IMR-90 (cell line): ENCODE data around the gene LDLRAD3. TPM values are rescaled to one million over a fixed set of nuclear protein-coding genes. Genes with fewer than 3 reads are reported as not detected.

Source experiments
- ATAC-seq: fragments of 200-7000 bp; cut with Tn5 transposase; 2 replicates; pipeline ENCODE4 v1.9.1; 2020; ENCODE audit warnings: low read depth, mild to moderate bottlenecking, moderate library complexity
- BruUV-seq: library from RNA; stranded (reverse); fragments of 400-500 nt; replicated peaks from 2 replicates; lab custom pipeline; 2021; lab: Mats Ljungman, UMichigan
- CTCF ChIA-PET: fragments of 300-600 bp; formaldehyde crosslinking; extraction: SDS; loops from one replicate; lab custom pipeline; 2021; ENCODE audit warnings: antibody characterized with exemption; lab: Yijun Ruan, JAX
- POLR2A ChIA-PET: fragments of 300-600 bp; sonication (Branson Sonifier 250); formaldehyde crosslinking; loops from one replicate; lab custom pipeline; 2022; ENCODE audit warnings: antibody characterized with exemption; ENCODE audit not compliant: unreplicated experiment; lab: Charles Lee
- DNase-seq: peaks from one replicate; pipeline ENCODE4 v3.0.0; 2013
- H2AFZ ChIP-seq: replicated peaks from 2 replicates; pipeline ENCODE3; 2013; ENCODE audit warnings: low read length, mild to moderate bottlenecking; ENCODE audit not compliant: poor library complexity
- H2AK5ac ChIP-seq: 2 replicates; pipeline ENCODE4 v1.6.1; 2013; ENCODE audit warnings: low read depth, low read length, inconsistent platforms
- H2AK9ac ChIP-seq: replicated peaks from 2 replicates; pipeline ENCODE3; 2013; ENCODE audit warnings: mild to moderate bottlenecking, low read depth, low read length, moderate library complexity; ENCODE audit not compliant: poor library complexity
- H2BK120ac ChIP-seq: 2 replicates; pipeline ENCODE4 v1.6.1; 2013; ENCODE audit warnings: low read depth, low read length, inconsistent platforms
- H2BK15ac ChIP-seq: 3 replicates; pipeline ENCODE4 v1.6.1; 2013; ENCODE audit warnings: low read depth, low read length, inconsistent platforms
- H2BK20ac ChIP-seq: 2 replicates; pipeline ENCODE4 v1.6.1; 2013; ENCODE audit warnings: low read depth, mild to moderate bottlenecking, inconsistent platforms, low read length, moderate library complexity
- H2BK5ac ChIP-seq: 2 replicates; pipeline ENCODE4 v1.6.1; 2013; ENCODE audit warnings: mild to moderate bottlenecking, low read depth, low read length, inconsistent platforms; ENCODE audit not compliant: poor library complexity, severe bottlenecking
- H3K14ac ChIP-seq: replicated peaks from 2 replicates; pipeline ENCODE4 v1.6.1; 2013; ENCODE audit warnings: low read depth, low read length, inconsistent platforms
- H3K18ac ChIP-seq: 2 replicates; pipeline ENCODE4 v1.6.1; 2013; ENCODE audit warnings: low read depth, low read length, control low read depth
- H3K23ac ChIP-seq: 2 replicates; pipeline ENCODE4 v1.6.1; 2013; ENCODE audit warnings: low read depth, low read length, inconsistent platforms
- H3K27ac ChIP-seq: 2 replicates; pipeline ENCODE4 v1.5.1; 2013; ENCODE audit warnings: mild to moderate bottlenecking, control low read depth, low read length; ENCODE audit not compliant: insufficient read depth
- H3K27me3 ChIP-seq: 2 replicates; pipeline ENCODE4 v1.6.1; 2013; ENCODE audit warnings: low read length; ENCODE audit not compliant: control insufficient read depth, insufficient read depth
- H3K36me3 ChIP-seq: 2 replicates; pipeline ENCODE4 v1.6.1; 2013; ENCODE audit warnings: low read length, mixed read lengths; ENCODE audit not compliant: control insufficient read depth, insufficient read depth
- H3K4ac ChIP-seq: 2 replicates; pipeline ENCODE4 v1.6.1; 2013; ENCODE audit warnings: low read depth, low read length, inconsistent platforms
- H3K4me1 ChIP-seq: 2 replicates; pipeline ENCODE4 v1.6.1; 2013; ENCODE audit warnings: low read length, mixed read lengths; ENCODE audit not compliant: control insufficient read depth, insufficient read depth
- H3K4me2 ChIP-seq: 2 replicates; pipeline ENCODE4 v1.6.1; 2013; ENCODE audit warnings: low read depth, mild to moderate bottlenecking, control low read depth, low read length, moderate library complexity
- H3K4me3 ChIP-seq: 2 replicates; pipeline ENCODE4 v1.5.1; 2013; ENCODE audit warnings: low read depth, mild to moderate bottlenecking, control low read depth, low read length, moderate library complexity; ENCODE audit not compliant: insufficient read depth
- H3K56ac ChIP-seq: 2 replicates; pipeline ENCODE4 v1.6.1; 2013; ENCODE audit warnings: low read length, inconsistent platforms; ENCODE audit not compliant: insufficient read depth; ENCODE audit errors: extremely low read depth
- H3K79me1 ChIP-seq, 2 experiments: 2 replicates each; pipeline ENCODE4 v1.6.1; 2013; ENCODE audit warnings: low read length in 2 of 2, inconsistent platforms in 1 of 2, low read depth in 1 of 2
- H3K9ac ChIP-seq: 2 replicates; pipeline ENCODE4 v1.6.1; 2013; ENCODE audit warnings: low read depth, low read length, control low read depth
- H3K9me1 ChIP-seq: 2 replicates; pipeline ENCODE4 v1.6.1; 2013; ENCODE audit warnings: low read length, inconsistent platforms; ENCODE audit not compliant: insufficient read depth
- H3K9me3 ChIP-seq: 2 replicates; pipeline ENCODE4 v1.6.1; 2013; ENCODE audit warnings: low read length; ENCODE audit not compliant: control insufficient read depth, insufficient read depth
- H4K20me1 ChIP-seq: 2 replicates; pipeline ENCODE4 v1.6.1; 2013; ENCODE audit warnings: low read length, inconsistent platforms; ENCODE audit not compliant: insufficient read depth
- H4K5ac ChIP-seq: 2 replicates; pipeline ENCODE4 v1.6.1; 2013; ENCODE audit warnings: mild to moderate bottlenecking, low read depth, low read length, control low read depth
- H4K8ac ChIP-seq, 2 experiments: 2 replicates each; pipeline ENCODE4 v1.6.1; 2013; ENCODE audit warnings: low read depth in 2 of 2, low read length in 2 of 2, control low read depth in 1 of 2, inconsistent platforms in 1 of 2
- H4K91ac ChIP-seq: 2 replicates; pipeline ENCODE4 v1.6.1; 2013; ENCODE audit warnings: low read depth, low read length, inconsistent platforms; ENCODE audit not compliant: insufficient read depth
- BHLHE40 ChIP-seq: fragments of 150-350 bp; IDR thresholded peaks from 2 replicates; pipeline ENCODE4 v1.6.1; 2016; ENCODE audit warnings: mild to moderate bottlenecking, low read depth, low read length
- CEBPB ChIP-seq: IDR thresholded peaks from 2 replicates; pipeline ENCODE4 v1.6.1; 2012; ENCODE audit warnings: low read depth, low read length, improper control_type of control experiment
- CHD1 ChIP-seq: IDR thresholded peaks from 2 replicates; pipeline ENCODE4 v1.6.1; 2012; ENCODE audit warnings: low read depth, low read length, improper control_type of control experiment
- FOS ChIP-seq: fragments of 150-350 bp; IDR thresholded peaks from 2 replicates; pipeline ENCODE4 v1.6.1; 2016; ENCODE audit warnings: low read depth, low read length
- MAFK ChIP-seq: IDR thresholded peaks from 2 replicates; pipeline ENCODE4 v1.6.1; 2012; ENCODE audit warnings: low read depth, low read length, improper control_type of control experiment
- MAZ ChIP-seq: IDR thresholded peaks from 2 replicates; pipeline ENCODE4 v1.6.1; 2012; ENCODE audit warnings: low read depth, mild to moderate bottlenecking, low read length, improper control_type of control experiment, moderate library complexity, borderline replicate concordance
- MXI1 ChIP-seq: IDR thresholded peaks from 2 replicates; pipeline ENCODE4 v1.6.1; 2012; ENCODE audit warnings: low read depth, mild to moderate bottlenecking, low read length, moderate library complexity, borderline replicate concordance
- NFE2L2 ChIP-seq: fragments of 150-350 bp; IDR thresholded peaks from 2 replicates; pipeline ENCODE4 v1.6.1; 2016; ENCODE audit warnings: low read depth, mild to moderate bottlenecking, low read length
- POLR2A ChIP-seq: IDR thresholded peaks from 2 replicates; pipeline ENCODE4 v1.6.1; 2012; ENCODE audit warnings: mild to moderate bottlenecking, low read depth, low read length
- RAD21 ChIP-seq: IDR thresholded peaks from 2 replicates; pipeline ENCODE4 v1.6.1; 2012; ENCODE audit warnings: low read length, improper control_type of control experiment
- RCOR1 ChIP-seq: IDR thresholded peaks from 2 replicates; pipeline ENCODE4 v1.6.1; 2012; ENCODE audit warnings: mild to moderate bottlenecking, low read length, improper control_type of control experiment; ENCODE audit not compliant: insufficient replicate concordance
- RFX5 ChIP-seq: IDR thresholded peaks from 2 replicates; pipeline ENCODE4 v1.8.0; 2012; ENCODE audit warnings: low read depth, mild to moderate bottlenecking, low read length, moderate library complexity
- SMC3 ChIP-seq: fragments of 150-350 bp; IDR thresholded peaks from 2 replicates; pipeline ENCODE4 v1.6.1; 2016; ENCODE audit warnings: low read depth, mild to moderate bottlenecking, antibody characterized with exemption, low read length, moderate library complexity
- WGBS, 2 experiments: methylation state at CpG; one replicate each; pipeline versions ENCODE4 v1.1.5 to v1.1.7; 2013; ENCODE audit warnings: missing lambda C conversion rate in 2 of 2; ENCODE audit not compliant: insufficient read length in 1 of 2; ENCODE audit errors: extremely low coverage in 2 of 2; 5-methylcytosine and 5-hydroxymethylcytosine counted together
- dilution Hi-C: fragments of 300-500 bp; cut with HindIII; formaldehyde crosslinking; loops from one replicate; pipeline ENCODE4 v1.14.3; 2018; ENCODE audit warnings: low sequenced_read_pairs; ENCODE audit not compliant: unreplicated experiment
- in situ Hi-C: fragments of 300-500 bp; cut with MboI; formaldehyde crosslinking; loops from 3 replicates; pipeline ENCODE4 v1.14.3; 2019; ENCODE audit warnings: low sequenced_read_pairs, inconsistent platforms, mixed read lengths
- intact Hi-C: fragments of 100-400 bp; cut with micrococcal nuclease; formaldehyde crosslinking; loops from 2 replicates; pipeline ENCODE4 v1.10.0; 2022
- polyA plus RNA-seq, 3 experiments: library from polyadenylated mRNA; depleted of rRNA; stranded (reverse); fragments of >200 nt; gene quantifications; 2 replicates each; pipeline ENCODE4 v1.2.3, GENCODE V29; 2012; ENCODE audit warnings: low replicate concordance in 1 of 3
- total RNA-seq: library from RNA; depleted of rRNA; stranded (reverse); fragments of >200 nt; gene quantifications from 2 replicates; pipeline ENCODE4 v1.2.3, GENCODE V29; 2012
- TF ChIP-seq, protein P1 (sequence below): fragments of 150-350 bp; IDR thresholded peaks from 2 replicates; pipeline ENCODE4 v1.6.1; 2017; ENCODE audit warnings: mild to moderate bottlenecking, antibody characterized with exemption, low read length, low read depth
- TF ChIP-seq, protein P2 (sequence below): conservative IDR thresholded peaks from 2 replicates; pipeline ENCODE4 v1.5.1; 2012; ENCODE audit warnings: mild to moderate bottlenecking, low read depth, low read length, improper control_type of control experiment
- TF ChIP-seq, protein P3 (sequence below): fragments of 150-350 bp; IDR thresholded peaks from 2 replicates; pipeline ENCODE4 v1.6.1; 2016; ENCODE audit warnings: low read depth, mild to moderate bottlenecking, low read length, moderate library complexity, borderline replicate concordance

Gene LDLRAD3
- total and polyA plus RNA-seq, 2 of the 4 experiments (the other 2 are of a cell fraction) = 2.7 to 6.4 TPM

DNA sequence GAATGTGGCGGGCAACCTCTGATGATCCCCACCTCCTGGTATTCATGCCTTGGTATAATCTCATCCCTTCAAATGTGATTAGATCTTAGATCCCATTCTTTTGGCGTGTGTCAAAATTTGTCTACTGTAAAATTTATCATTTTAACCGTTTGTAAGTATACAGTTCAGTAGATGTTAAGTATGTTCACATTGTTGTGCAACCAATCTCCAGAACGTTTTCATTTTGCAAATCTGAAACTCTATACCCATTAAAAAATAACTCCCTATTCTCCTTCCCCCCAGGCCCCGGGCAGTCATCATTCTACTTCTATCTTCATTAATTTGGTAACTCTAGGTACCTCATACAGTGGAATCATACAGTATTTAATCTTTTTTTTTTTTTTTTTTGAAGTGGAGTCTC is 159.0 kb downstream of the LDLRAD3 start:
- Histone ChIP-seq H3K18ac (no peak overlapping the region), H2BK20ac (no peak overlapping the region), H4K20me1 (no peaks in the 10 kb centered on the region), H3K4me3 (no peak overlapping the region), H4K8ac (no peak overlapping the region), H2AK9ac (no peak overlapping the region), H3K27ac (no peak overlapping the region), H3K9ac (no peak overlapping the region), H3K23ac (no peak overlapping the region), H3K79me1 (no peaks in the 10 kb centered on the region; a peak in 1 of 4 replicates), H2BK5ac (no peak overlapping the region), H3K36me3 (peaks cover 1% of the 10 kb centered on the region; the same call in 1 of the 2 replicates), H2BK120ac (no peak overlapping the region), H3K4me1 (no peaks in the 10 kb centered on the region), H3K14ac (no peak overlapping the region), H3K27me3 (no peaks in the 10 kb centered on the region), H3K4me2 (no peak overlapping the region), H4K91ac (no peak overlapping the region), H3K9me3 (no peaks in the 10 kb centered on the region), H3K4ac (no peak overlapping the region), H2AK5ac (no peak overlapping the region), H2AFZ (no peak overlapping the region), H4K5ac (no peak overlapping the region), H3K56ac (no peak overlapping the region), H3K9me1 (no peaks in the 10 kb centered on the region; the same call in 1 of the 2 replicates), H2BK15ac (no peak overlapping the region)
- BruUV-seq = no TSS peak
- CTCF ChIA-PET = no interaction called here
- POLR2A ChIA-PET = no interaction called here
- no CpG with 5 or more reads among the region's 5 CpGs for WGBS, 2 experiments
- ATAC-seq (no peak), DNase-seq (no peak)
- in situ Hi-C loops (no loop called here), dilution Hi-C loops (no loop called here), intact Hi-C loops (no loop called here)
- TF ChIP-seq, protein P1, sequence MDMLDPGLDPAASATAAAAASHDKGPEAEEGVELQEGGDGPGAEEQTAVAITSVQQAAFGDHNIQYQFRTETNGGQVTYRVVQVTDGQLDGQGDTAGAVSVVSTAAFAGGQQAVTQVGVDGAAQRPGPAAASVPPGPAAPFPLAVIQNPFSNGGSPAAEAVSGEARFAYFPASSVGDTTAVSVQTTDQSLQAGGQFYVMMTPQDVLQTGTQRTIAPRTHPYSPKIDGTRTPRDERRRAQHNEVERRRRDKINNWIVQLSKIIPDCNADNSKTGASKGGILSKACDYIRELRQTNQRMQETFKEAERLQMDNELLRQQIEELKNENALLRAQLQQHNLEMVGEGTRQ = no peak
- TF ChIP-seq SMC3 = no peak
- TF ChIP-seq, protein P2, sequence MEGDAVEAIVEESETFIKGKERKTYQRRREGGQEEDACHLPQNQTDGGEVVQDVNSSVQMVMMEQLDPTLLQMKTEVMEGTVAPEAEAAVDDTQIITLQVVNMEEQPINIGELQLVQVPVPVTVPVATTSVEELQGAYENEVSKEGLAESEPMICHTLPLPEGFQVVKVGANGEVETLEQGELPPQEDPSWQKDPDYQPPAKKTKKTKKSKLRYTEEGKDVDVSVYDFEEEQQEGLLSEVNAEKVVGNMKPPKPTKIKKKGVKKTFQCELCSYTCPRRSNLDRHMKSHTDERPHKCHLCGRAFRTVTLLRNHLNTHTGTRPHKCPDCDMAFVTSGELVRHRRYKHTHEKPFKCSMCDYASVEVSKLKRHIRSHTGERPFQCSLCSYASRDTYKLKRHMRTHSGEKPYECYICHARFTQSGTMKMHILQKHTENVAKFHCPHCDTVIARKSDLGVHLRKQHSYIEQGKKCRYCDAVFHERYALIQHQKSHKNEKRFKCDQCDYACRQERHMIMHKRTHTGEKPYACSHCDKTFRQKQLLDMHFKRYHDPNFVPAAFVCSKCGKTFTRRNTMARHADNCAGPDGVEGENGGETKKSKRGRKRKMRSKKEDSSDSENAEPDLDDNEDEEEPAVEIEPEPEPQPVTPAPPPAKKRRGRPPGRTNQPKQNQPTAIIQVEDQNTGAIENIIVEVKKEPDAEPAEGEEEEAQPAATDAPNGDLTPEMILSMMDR = no peak
- TF ChIP-seq RFX5 = no peak
- TF ChIP-seq POLR2A = no peak
- TF ChIP-seq MXI1 = no peak
- no peak for TF ChIP-seq RAD21
- TF ChIP-seq RCOR1 = no peak
- TF ChIP-seq NFE2L2 = no peak
- no peak for TF ChIP-seq FOS
- no peak for TF ChIP-seq BHLHE40
- TF ChIP-seq, protein P3, sequence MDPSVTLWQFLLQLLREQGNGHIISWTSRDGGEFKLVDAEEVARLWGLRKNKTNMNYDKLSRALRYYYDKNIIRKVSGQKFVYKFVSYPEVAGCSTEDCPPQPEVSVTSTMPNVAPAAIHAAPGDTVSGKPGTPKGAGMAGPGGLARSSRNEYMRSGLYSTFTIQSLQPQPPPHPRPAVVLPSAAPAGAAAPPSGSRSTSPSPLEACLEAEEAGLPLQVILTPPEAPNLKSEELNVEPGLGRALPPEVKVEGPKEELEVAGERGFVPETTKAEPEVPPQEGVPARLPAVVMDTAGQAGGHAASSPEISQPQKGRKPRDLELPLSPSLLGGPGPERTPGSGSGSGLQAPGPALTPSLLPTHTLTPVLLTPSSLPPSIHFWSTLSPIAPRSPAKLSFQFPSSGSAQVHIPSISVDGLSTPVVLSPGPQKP = no peak
- no peak for TF ChIP-seq MAZ
- TF ChIP-seq MAFK = no peak
- TF ChIP-seq CEBPB = no peak
- no peak for TF ChIP-seq CHD1
